Stomach (tissue), 9 donors: Measurements from ENCODE around the gene PRKCA. TPM values are rescaled to one million over a fixed set of nuclear protein-coding genes. Genes with fewer than 3 reads are reported as not detected.

Source experiments
- DNase-seq, 2 donors: peaks; one replicate each; pipeline versions ENCODE4 v3.0.0 to v3.0.0-alpha.2; 2013 to 2019
- H3K27ac ChIP-seq, 5 donors: fragments of 200-600 bp in 4 of 5; sonication (generic) in 4 of 5; one replicate each; pipeline ENCODE4 v1.5.1; 2013 to 2019; ENCODE audit warnings: mild to moderate bottlenecking in 1 of 5, moderate library complexity in 1 of 5
- H3K27me3 ChIP-seq, 3 donors: fragments of 200-600 bp; sonication (generic); one replicate each; pipeline ENCODE4 v1.5.1; 2017 to 2019; ENCODE audit warnings: mixed run types in 1 of 3
- H3K36me3 ChIP-seq, 4 donors: fragments of 200-600 bp; sonication (generic); 1 replicate in 3 of 4; 2 replicates in 1 of 4; pipeline ENCODE4 v1.5.1; 2016 to 2019
- H3K4me1 ChIP-seq, 4 donors: fragments of 200-600 bp; sonication (generic); one replicate each; pipeline ENCODE4 v1.5.1; 2016 to 2019
- H3K4me3 ChIP-seq, 4 donors: fragments of 200-600 bp; sonication (generic) in 3 of 4; one replicate each; pipeline ENCODE4 v1.5.1; 2016 to 2019; ENCODE audit warnings: mild to moderate bottlenecking in 1 of 4
- H3K9me3 ChIP-seq, 4 donors: fragments of 200-600 bp; sonication (generic); one replicate each; pipeline ENCODE4 v1.5.1; 2016 to 2019
- EP300 ChIP-seq: sonication (generic); formaldehyde crosslinking; IDR thresholded peaks from one replicate; pipeline ENCODE4 v1.6.1; 2017; ENCODE audit warnings: antibody characterized with exemption
- POLR2A ChIP-seq, 4 donors: fragments of 450-650 bp; IDR thresholded peaks; one replicate each; pipeline ENCODE4 v1.6.1; 2016; ENCODE audit warnings: antibody characterized with exemption in 4 of 4, control low read depth in 2 of 4, mild to moderate bottlenecking in 1 of 4, moderate library complexity in 1 of 4
- POLR2AphosphoS5 ChIP-seq, 3 donors: sonication (generic); formaldehyde crosslinking; IDR thresholded peaks; one replicate each; pipeline ENCODE4 v1.6.1; 2016; ENCODE audit warnings: antibody characterized with exemption in 3 of 3
- WGBS, 5 donors: extraction: QIAGEN DNeasy Blood & Tissue Kit in 3 of 5; methylation state at CpG; one replicate each; pipeline versions ENCODE4 v1.1.5 to v1.1.7; 2013 to 2018; 5-methylcytosine and 5-hydroxymethylcytosine counted together
- intact Hi-C: fragments of 100-400 bp; cut with DNase I; formaldehyde crosslinking; loops from one replicate; pipeline ENCODE4 v1.15.1; 2023; ENCODE audit warnings: low total_unique reads
- polyA plus RNA-seq, 3 donors: library from polyadenylated mRNA; stranded (reverse); fragments of 200-250 nt; gene quantifications; one replicate each; pipeline ENCODE4 v1.2.3, GENCODE V29; 2013
- total RNA-seq, 5 donors: library from RNA; depleted of rRNA; stranded (reverse); fragments of >200 nt; gene quantifications; one replicate each; pipeline versions ENCODE4 v1.1.0 to v1.2.3, GENCODE V29; 2014 to 2016
- TF ChIP-seq, protein P1 (sequence below), 7 experiments: fragments of 450-650 bp in 4 of 7; fragments of 200-600 bp in 3 of 7; sonication (generic) in 3 of 7; IDR thresholded peaks; one replicate each; pipeline ENCODE4 v1.5.1; 2016 to 2019; ENCODE audit warnings: antibody characterized with exemption in 7 of 7, control low read depth in 2 of 7, mild to moderate bottlenecking in 1 of 7
- donor health status: healthy with polysubstance abuse.
- donor health status: Bipolar disorder and iron deficiency.
- donor health status: healthy.

The PRKCA gene
- total and polyA plus RNA-seq, 8 donors, result 2.1 to 41.1 (median 12.2) TPM

DNA sequence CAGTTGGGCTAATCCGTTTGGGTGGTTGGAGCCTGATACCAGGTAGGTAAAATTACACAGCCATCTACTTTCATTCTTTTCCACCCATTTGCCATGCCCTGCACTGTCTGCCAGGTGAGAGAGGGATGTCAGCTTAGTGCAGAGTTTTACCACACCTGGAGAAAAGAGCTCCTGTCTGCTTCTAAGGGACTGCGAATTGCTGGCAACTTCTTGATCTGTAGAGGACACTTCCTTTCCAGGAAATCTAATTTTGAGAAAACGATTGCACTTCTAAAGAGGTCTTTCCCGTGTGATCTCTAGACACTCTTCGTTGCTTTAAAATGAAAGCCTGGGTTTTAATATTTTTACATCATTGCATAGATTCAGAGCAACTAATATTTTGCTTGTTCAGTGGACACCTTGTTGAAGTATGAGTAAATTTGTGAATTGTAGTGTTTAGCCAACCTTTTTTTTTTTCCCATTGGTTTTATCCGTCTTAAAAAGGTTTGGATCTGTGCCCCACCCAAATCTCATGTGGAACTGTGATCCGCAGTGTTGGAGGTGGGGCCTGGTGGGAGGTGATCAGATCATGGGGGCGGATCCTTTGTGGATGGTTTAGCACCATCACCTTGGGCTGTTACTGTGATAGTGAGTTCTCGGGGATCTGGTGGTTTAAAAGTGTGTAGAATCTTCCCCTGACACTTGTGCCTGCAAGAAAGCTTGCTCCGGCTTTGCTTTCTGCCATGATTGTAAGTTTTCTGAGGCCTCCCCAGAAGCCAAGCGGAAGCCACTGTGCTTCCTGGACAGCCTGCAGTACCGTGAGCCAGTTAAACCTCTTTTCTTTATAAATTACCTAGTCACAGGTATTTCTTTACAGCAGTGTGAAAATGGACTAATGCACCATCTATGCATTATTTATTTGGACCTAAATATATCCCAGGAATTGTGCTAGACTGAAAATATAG lies 104.6 kb downstream of the PRKCA start:
- no peak overlapping the region for H3K4me3 ChIP-seq

GRCh38 chr17:66407864-66408263 lies 105.5 kb downstream of the PRKCA start:
- Histone ChIP-seq H3K4me1 (peaks cover 6 to 67% (median 28%) of the 10 kb centered on the region in 4 donors), H3K27ac (no peak overlapping the region), H3K36me3 (no peaks in the 10 kb centered on the region), H3K4me3 (no peak overlapping the region), H3K27me3 (no peaks in the 10 kb centered on the region), H3K9me3 (no peaks in the 10 kb centered on the region)
- no peak for DNase-seq
- WGBS, 5 donors, result 92 to 96% (median 95%) methylated on average over 4 of the region's 4 CpGs
- TF ChIP-seq POLR2A (IDR thresholded peaks at IDR 0.05) (no peak), POLR2AphosphoS5 (IDR thresholded peaks at IDR 0.05) (no peak), EP300 (no peak)
- TF ChIP-seq, protein P1, sequence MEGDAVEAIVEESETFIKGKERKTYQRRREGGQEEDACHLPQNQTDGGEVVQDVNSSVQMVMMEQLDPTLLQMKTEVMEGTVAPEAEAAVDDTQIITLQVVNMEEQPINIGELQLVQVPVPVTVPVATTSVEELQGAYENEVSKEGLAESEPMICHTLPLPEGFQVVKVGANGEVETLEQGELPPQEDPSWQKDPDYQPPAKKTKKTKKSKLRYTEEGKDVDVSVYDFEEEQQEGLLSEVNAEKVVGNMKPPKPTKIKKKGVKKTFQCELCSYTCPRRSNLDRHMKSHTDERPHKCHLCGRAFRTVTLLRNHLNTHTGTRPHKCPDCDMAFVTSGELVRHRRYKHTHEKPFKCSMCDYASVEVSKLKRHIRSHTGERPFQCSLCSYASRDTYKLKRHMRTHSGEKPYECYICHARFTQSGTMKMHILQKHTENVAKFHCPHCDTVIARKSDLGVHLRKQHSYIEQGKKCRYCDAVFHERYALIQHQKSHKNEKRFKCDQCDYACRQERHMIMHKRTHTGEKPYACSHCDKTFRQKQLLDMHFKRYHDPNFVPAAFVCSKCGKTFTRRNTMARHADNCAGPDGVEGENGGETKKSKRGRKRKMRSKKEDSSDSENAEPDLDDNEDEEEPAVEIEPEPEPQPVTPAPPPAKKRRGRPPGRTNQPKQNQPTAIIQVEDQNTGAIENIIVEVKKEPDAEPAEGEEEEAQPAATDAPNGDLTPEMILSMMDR (IDR thresholded peaks at IDR 0.05), result no peak
- intact Hi-C loops, result no loop called here

More for the DNA sequence above, 104.6 kb downstream of the PRKCA start:
- no peak for TF ChIP-seq POLR2AphosphoS5 (IDR thresholded peaks at IDR 0.05)
- TF ChIP-seq POLR2A (IDR thresholded peaks at IDR 0.05), result no peak
- TF ChIP-seq, protein P1 (IDR thresholded peaks at IDR 0.05), result no peak
- no peak for TF ChIP-seq EP300
- Histone ChIP-seq H3K4me1 (peaks cover 6 to 61% (median 28%) of the 10 kb centered on the region in 4 donors), H3K36me3 (no peaks in the 10 kb centered on the region), H3K27me3 (no peaks in the 10 kb centered on the region), H3K9me3 (no peaks in the 10 kb centered on the region), H3K27ac (no peak overlapping the region)
- 70 to 77% (median 72%) methylated on average over 12 of the region's 12 CpGs for WGBS, 5 donors
- no peak for DNase-seq
- intact Hi-C loops, result no loop called here

- Histone ChIP-seq H3K27ac (no peak overlapping the region), H3K4me3 (no peak overlapping the region), H3K36me3 (no peaks in the 10 kb centered on the region), H3K4me1 (peaks cover 0 to 69% (median 21%) of the 10 kb centered on the region in 4 donors), H3K9me3 (no peaks in the 10 kb centered on the region), H3K27me3 (no peaks in the 10 kb centered on the region)
- 89 to 92% (median 90%) methylated on average over 6 of the region's 6 CpGs for WGBS, 5 donors
- intact Hi-C loops, result no loop called here
- no peak for DNase-seq
- TF ChIP-seq EP300, result no peak
- TF ChIP-seq POLR2A (IDR thresholded peaks at IDR 0.05), result no peak
- TF ChIP-seq, protein P1 (IDR thresholded peaks at IDR 0.05), result no peak
- no peak for TF ChIP-seq POLR2AphosphoS5 (IDR thresholded peaks at IDR 0.05)
These were observed 109.1 kb downstream of the PRKCA start for GRCh38 chr17:66411520-66411919.

DNA sequence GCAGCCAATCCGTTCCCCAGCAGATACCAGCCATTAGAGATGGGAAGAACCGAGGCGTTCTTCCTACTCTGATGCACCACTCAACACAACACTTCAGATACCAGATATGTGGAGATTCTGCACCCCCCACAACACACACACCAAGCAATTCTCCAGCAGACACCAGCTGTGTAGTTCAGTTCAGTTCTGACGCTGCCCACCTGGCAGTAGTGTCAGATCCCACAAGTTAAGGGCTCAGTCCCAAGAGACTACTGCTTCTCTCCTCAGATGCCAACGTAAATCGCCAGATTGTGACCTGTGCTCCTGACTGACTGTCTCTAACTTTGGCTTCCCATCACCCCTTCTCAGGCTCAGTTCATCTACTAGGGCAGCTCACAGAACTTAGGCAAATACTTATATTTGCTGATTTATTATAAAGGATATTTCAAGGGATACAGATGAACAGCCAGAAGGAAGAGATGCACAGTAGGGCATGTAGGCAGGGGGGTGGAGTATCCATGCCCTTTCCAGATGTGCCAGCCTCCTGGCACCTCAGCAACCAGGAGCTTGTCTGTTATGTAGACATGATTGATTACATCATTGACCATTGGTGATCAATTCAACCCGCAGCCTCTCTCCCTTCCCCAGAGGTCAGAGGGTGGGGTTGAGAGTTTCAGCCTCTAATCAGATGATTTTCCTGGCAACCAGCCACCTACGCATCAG lies 110.6 kb downstream of the PRKCA start:
- H3K27me3 ChIP-seq, result no peaks in the 10 kb centered on the region
- H3K9me3 ChIP-seq, result no peaks in the 10 kb centered on the region
- peak overlapping the region in 3 of 5 donors; percentile 13 to 33 (median 16) for H3K27ac ChIP-seq
- H3K4me3 ChIP-seq, result no peak overlapping the region
- intact Hi-C loops, result no loop called here
- 84 to 89% (median 87%) methylated on average over 8 of the region's 8 CpGs for WGBS, 5 donors
- no peaks in the 10 kb centered on the region for H3K36me3 ChIP-seq
- DNase-seq, result no peak
- no peak for TF ChIP-seq POLR2A (IDR thresholded peaks at IDR 0.05)
- no peak for TF ChIP-seq EP300
- TF ChIP-seq POLR2AphosphoS5 (IDR thresholded peaks at IDR 0.05), result no peak
- TF ChIP-seq, protein P1 (IDR thresholded peaks at IDR 0.05), result no peak
- H3K4me1 ChIP-seq, result peaks cover 0 to 73% (median 25%) of the 10 kb centered on the region in 4 donors
